Esophagus squamous epithelium (tissue), 4 donors: Measurements from ENCODE around the gene CES2.

Source experiments
- CTCF ChIP-seq, 6 experiments: fragments of 450-650 bp in 4 of 6; fragments of 200-600 bp in 2 of 6; sonication (generic) in 2 of 6; IDR thresholded peaks; one replicate each; pipeline ENCODE4 v1.5.1; 2016 to 2019; ENCODE audit warnings: antibody characterized with exemption in 6 of 6, mild to moderate bottlenecking in 4 of 6, moderate library complexity in 4 of 6
- POLR2A ChIP-seq, 4 donors: fragments of 450-650 bp; IDR thresholded peaks; one replicate each; pipeline ENCODE4 v1.6.1; 2017; ENCODE audit warnings: antibody characterized with exemption in 4 of 4, mild to moderate bottlenecking in 4 of 4, moderate library complexity in 3 of 4

- TF ChIP-seq CTCF (IDR thresholded peaks at IDR 0.05) (no peak), POLR2A (IDR thresholded peaks at IDR 0.05) (no peak)
These were observed 4.0 kb downstream of the CES2 start for GRCh38 chr16:66939366-66939765.
